SK-N-SH (cell line): Measurements from ENCODE around the gene PRELID3B.

Experiments used
- CTCF ChIP-seq: fragments of 200-600 bp; sonication (generic); IDR thresholded peaks from 2 replicates; pipeline ENCODE4 v1.6.1; 2017; ENCODE audit warnings: antibody characterized with exemption, mild to moderate bottlenecking, moderate library complexity
- EP300 ChIP-seq, 2 experiments: IDR thresholded peaks; 2 replicates each; pipeline versions ENCODE4 v1.4.0 to v1.6.1; 2012; ENCODE audit warnings: borderline replicate concordance in 1 of 2, low read depth in 1 of 2, low read length in 1 of 2
- EZH2phosphoT487 ChIP-seq: fragments of 200-600 bp; sonication (generic); IDR thresholded peaks from 2 replicates; pipeline ENCODE4 v1.6.1; 2017; ENCODE audit warnings: low read depth, mixed run types, mild to moderate bottlenecking, antibody characterized with exemption, moderate library complexity, borderline replicate concordance
- JUND ChIP-seq: IDR thresholded peaks from 2 replicates; pipeline ENCODE4 v1.4.0; 2012
- MAX ChIP-seq: IDR thresholded peaks from 2 replicates; pipeline ENCODE4 v1.4.0; 2012; ENCODE audit warnings: low read depth
- POLR2AphosphoS5 ChIP-seq: IDR thresholded peaks from 2 replicates; pipeline ENCODE4 v1.6.1; 2012; ENCODE audit warnings: low read depth, low read length
- RAD21 ChIP-seq: IDR thresholded peaks from 2 replicates; pipeline ENCODE4 v1.6.1; 2012; ENCODE audit warnings: mild to moderate bottlenecking, low read length
- RCOR1 ChIP-seq: fragments of 150-350 bp; IDR thresholded peaks from 2 replicates; pipeline ENCODE4 v1.6.1; 2017; ENCODE audit warnings: antibody characterized with exemption, low read length
- REST ChIP-seq: IDR thresholded peaks from 2 replicates; pipeline ENCODE4 v1.6.1; 2012; ENCODE audit warnings: mild to moderate bottlenecking, low read depth, low read length, moderate library complexity
- RXRA ChIP-seq: IDR thresholded peaks from 2 replicates; pipeline ENCODE4 v1.4.0; 2012; ENCODE audit warnings: low read depth, mild to moderate bottlenecking, borderline replicate concordance
- TAF1 ChIP-seq: IDR thresholded peaks from 2 replicates; pipeline ENCODE4 v1.6.1; 2012; ENCODE audit warnings: low read depth, mild to moderate bottlenecking, low read length, moderate library complexity, borderline replicate concordance
- YY1 ChIP-seq: IDR thresholded peaks from 2 replicates; pipeline ENCODE4 v1.4.0; 2012; ENCODE audit warnings: low read depth, mild to moderate bottlenecking

- no peak for TF ChIP-seq EZH2phosphoT487
- no peak for TF ChIP-seq RXRA
- TF ChIP-seq YY1 = no peak
- no peak for TF ChIP-seq CTCF
- no peak for TF ChIP-seq MAX
- no peak for TF ChIP-seq POLR2AphosphoS5
- TF ChIP-seq TAF1 = no peak
- TF ChIP-seq JUND = no peak
- TF ChIP-seq REST = no peak
- TF ChIP-seq RAD21 = no peak
- no peak for TF ChIP-seq RCOR1
- TF ChIP-seq EP300 (IDR thresholded peaks at IDR 0.05; ENCODE audit: borderline replicate concordance in 1 of 2, low read depth in 1 of 2, low read length in 1 of 2) = no peak
These were observed 33.4 kb upstream of the PRELID3B start for GRCh38 chr20:59075934-59076508.
